ENCODE data around the gene FAM200B. TPM values are rescaled to one million over a fixed set of nuclear protein-coding genes. Genes with fewer than 3 reads are reported as not detected.

The FAM200B gene
- total RNA-seq, 2 experiments from 2014 or later, result 9.8 to 13.3 TPM

GRCh38 chr4:15668566-15669435 is 12.8 kb upstream of the FAM200B start:
- H3K9me3 Mint-ChIP-seq (ENCODE audit: low read depth), result no peaks in the 10 kb centered on the region
- DNase-seq, result no peak
- ChIA-PET POLR2A (interaction anchor here (0.6 kb wide), 1 partner anchor 10 kb away, joined by 5 read pairs; no protein-coding TSS in a partner anchor), CTCF (no interaction called here)
- no peaks in the 10 kb centered on the region for H3K27me3 Mint-ChIP-seq
- H3K4me3 Mint-ChIP-seq, result no peak overlapping the region
- no peak for ATAC-seq
- no peak overlapping the region for H3K27ac Mint-ChIP-seq
- intact Hi-C loops (cut with DNase I, micrococcal nuclease), result no loop called here
- peaks cover 13% of the 10 kb centered on the region for H3K36me3 Mint-ChIP-seq (ENCODE audit: low read depth)
- H3K4me1 Mint-ChIP-seq, result peaks cover 7% of the 10 kb centered on the region

DNA sequence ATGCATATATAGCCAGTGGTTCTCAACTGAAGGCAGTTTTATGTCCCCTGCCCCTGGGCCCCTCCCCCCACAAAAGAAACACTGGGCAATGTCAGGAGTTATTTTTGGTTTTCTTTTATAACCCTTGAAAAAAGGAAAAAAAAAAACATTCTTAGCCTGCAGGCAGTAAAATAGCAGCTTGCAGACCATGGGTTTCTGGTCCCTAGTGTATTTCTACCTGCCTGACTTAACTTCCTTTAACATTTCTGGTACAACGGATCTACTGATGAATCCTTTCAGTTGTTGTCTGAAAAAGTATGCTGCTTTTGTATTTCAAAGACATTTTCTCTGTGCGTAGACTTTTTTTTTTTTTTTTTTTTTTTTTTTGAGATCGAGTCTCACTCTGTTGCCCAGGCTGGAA is 11.1 kb upstream of the FAM200B start:
- no peak for ATAC-seq
- peaks cover 13% of the 10 kb centered on the region for H3K36me3 Mint-ChIP-seq (ENCODE audit: low read depth)
- no peaks in the 10 kb centered on the region for H3K27me3 Mint-ChIP-seq
- intact Hi-C loops (cut with DNase I, micrococcal nuclease), result no loop called here
- ChIA-PET POLR2A (no interaction called here), CTCF (interaction anchor here (0.7 to 1.4 kb wide), 3 partner anchors 16 to 122 kb away, joined by 3 to 6 read pairs (median 3); no protein-coding TSS in a partner anchor)
- no peak for DNase-seq
- H3K4me3 Mint-ChIP-seq, result no peak overlapping the region
- H3K27ac Mint-ChIP-seq, result no peak overlapping the region
- peaks cover 4% of the 10 kb centered on the region for H3K4me1 Mint-ChIP-seq
- no peaks in the 10 kb centered on the region for H3K9me3 Mint-ChIP-seq (ENCODE audit: low read depth)

DNA sequence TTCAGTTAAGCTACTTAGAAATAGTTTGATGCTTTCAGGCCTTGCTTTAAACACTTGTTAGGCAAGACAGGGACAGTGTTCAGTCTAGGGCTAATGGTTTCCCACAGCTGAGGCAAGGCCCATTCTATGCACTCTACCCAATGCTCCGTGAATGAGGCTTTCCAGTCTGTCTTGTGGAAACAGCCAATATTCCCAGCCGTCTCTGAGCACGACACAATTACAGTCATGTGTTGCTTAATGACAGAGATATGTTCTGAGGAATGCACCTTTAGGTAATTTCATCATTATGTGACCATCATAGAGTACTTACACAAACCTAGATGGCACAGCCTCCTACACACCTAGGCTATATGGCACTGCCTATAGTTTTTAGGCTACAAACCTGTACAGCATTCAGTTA is 9.5 kb upstream of the FAM200B start:
- Mint-ChIP-seq H3K4me1 (no peaks in the 10 kb centered on the region), H3K27me3 (no peaks in the 10 kb centered on the region), H3K4me3 (no peak overlapping the region), H3K36me3 (ENCODE audit: low read depth) (peaks cover 3% of the 10 kb centered on the region), H3K9me3 (ENCODE audit: low read depth) (no peaks in the 10 kb centered on the region), H3K27ac (no peak overlapping the region)
- DNase-seq (no peak), ATAC-seq (no peak)
- POLR2A ChIA-PET, result no interaction called here
- CTCF ChIA-PET, result no interaction called here
- intact Hi-C loops (cut with DNase I, micrococcal nuclease), result no loop called here

GRCh38 chr4:15673337-15673736 is 8.3 kb upstream of the FAM200B start:
- ATAC-seq, result no peak
- CTCF ChIA-PET, result interaction anchor here (0.6 to 1.3 kb wide), 5 partner anchors 8 to 47 kb away, joined by 3 to 4 read pairs (median 3); partner anchors contain the start of gene FAM200B
- intact Hi-C loops (cut with DNase I, micrococcal nuclease), result no loop called here
- Mint-ChIP-seq H3K4me3 (no peak overlapping the region), H3K9me3 (ENCODE audit: low read depth) (no peaks in the 10 kb centered on the region), H3K4me1 (peaks cover 5% of the 10 kb centered on the region), H3K27me3 (no peaks in the 10 kb centered on the region), H3K27ac (no peak overlapping the region), H3K36me3 (ENCODE audit: low read depth) (peaks cover 3% of the 10 kb centered on the region)
- DNase-seq, result no peak
- POLR2A ChIA-PET, result interaction anchor here (0.7 kb wide), 1 partner anchor 32 kb away, joined by 6 read pairs; no protein-coding TSS in a partner anchor

DNA sequence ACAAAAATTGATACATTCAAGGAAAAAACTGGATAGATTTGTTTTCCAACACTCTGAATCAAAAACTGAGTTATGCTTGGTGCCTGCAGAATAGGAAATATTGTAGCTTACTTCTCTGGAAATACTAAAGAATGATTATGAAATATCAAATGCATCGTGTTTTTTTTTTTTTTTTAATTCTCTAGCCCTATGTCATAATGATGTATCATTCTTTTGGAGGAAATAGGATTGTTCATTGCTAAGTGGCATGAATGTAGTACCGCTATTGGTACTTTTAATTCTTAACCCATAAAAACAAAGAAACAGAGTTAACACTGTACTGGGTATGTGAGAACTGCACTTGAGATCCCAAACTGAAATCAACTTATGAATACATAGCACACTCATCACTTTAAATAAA is 7.6 kb upstream of the FAM200B start:
- Mint-ChIP-seq H3K4me3 (no peak overlapping the region), H3K4me1 (peaks cover 6% of the 10 kb centered on the region), H3K27me3 (no peaks in the 10 kb centered on the region), H3K27ac (no peak overlapping the region), H3K36me3 (ENCODE audit: low read depth) (peaks cover 3% of the 10 kb centered on the region), H3K9me3 (ENCODE audit: low read depth) (no peaks in the 10 kb centered on the region)
- POLR2A ChIA-PET, result interaction anchor here (0.7 kb wide), 1 partner anchor 33 kb away, joined by 6 read pairs; no protein-coding TSS in a partner anchor
- intact Hi-C loops (cut with DNase I, micrococcal nuclease), result no loop called here
- DNase-seq, result no peak
- CTCF ChIA-PET, result interaction anchor here (0.6 to 1.1 kb wide), 3 partner anchors 10 to 21 kb away, joined by 3 to 4 read pairs (median 3); no protein-coding TSS in a partner anchor
- no peak for ATAC-seq

- H3K9me3 Mint-ChIP-seq (ENCODE audit: low read depth), result no peaks in the 10 kb centered on the region
- POLR2A ChIA-PET, result no interaction called here
These were observed 6.7 kb upstream of the FAM200B start for GRCh38 chr4:15674926-15675325.

GRCh38 chr4:15675356-15675755 is 6.3 kb upstream of the FAM200B start:
- Mint-ChIP-seq H3K27me3 (no peaks in the 10 kb centered on the region), H3K36me3 (ENCODE audit: low read depth) (peaks cover 10% of the 10 kb centered on the region), H3K9me3 (ENCODE audit: low read depth) (no peaks in the 10 kb centered on the region), H3K27ac (no peak overlapping the region), H3K4me1 (peaks cover 14% of the 10 kb centered on the region), H3K4me3 (no peak overlapping the region)
- ChIA-PET CTCF (interaction anchor here (0.6 to 1.8 kb wide), 7 partner anchors 12 to 448 kb away, joined by 3 to 5 read pairs (median 3); no protein-coding TSS in a partner anchor), POLR2A (interaction anchor here (0.6 kb wide), 1 partner anchor 81 kb away, joined by 7 read pairs; no protein-coding TSS in a partner anchor)
- DNase-seq (peak; percentile 11), ATAC-seq (no peak)
- intact Hi-C loops (cut with DNase I, micrococcal nuclease), result no loop called here

More at GRCh38 chr4:15674926-15675325, 6.7 kb upstream of the FAM200B start:
- intact Hi-C loops (cut with DNase I, micrococcal nuclease), result no loop called here
- Mint-ChIP-seq H3K27me3 (no peaks in the 10 kb centered on the region), H3K27ac (no peak overlapping the region), H3K4me3 (no peak overlapping the region), H3K4me1 (peaks cover 11% of the 10 kb centered on the region), H3K36me3 (ENCODE audit: low read depth) (peaks cover 7% of the 10 kb centered on the region)
- ATAC-seq (no peak), DNase-seq (no peak)
- CTCF ChIA-PET, result interaction anchor here (1.1 to 1.8 kb wide), 4 partner anchors 12 to 24 kb away, joined by 3 to 5 read pairs (median 4); no protein-coding TSS in a partner anchor

DNA sequence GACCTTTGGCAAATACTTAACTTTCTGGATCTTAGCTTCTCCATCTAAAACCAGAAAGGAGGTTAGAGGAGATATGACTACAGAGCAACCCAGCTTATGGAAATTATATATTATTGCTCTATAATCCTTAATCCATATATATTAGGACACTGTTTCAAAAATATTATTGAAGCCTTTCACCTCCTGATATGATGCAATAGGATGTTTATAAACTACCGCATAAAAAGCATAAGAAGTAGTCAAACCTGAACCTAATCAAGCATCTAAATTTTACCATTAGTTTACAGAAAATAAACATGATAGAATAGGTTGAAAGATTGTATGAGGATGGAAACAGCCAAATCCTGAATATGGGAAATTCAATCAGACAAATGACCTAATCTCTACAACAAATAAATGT is 5.6 kb upstream of the FAM200B start:
- intact Hi-C loops (cut with DNase I, micrococcal nuclease), result no loop called here
- DNase-seq, result no peak
- Mint-ChIP-seq H3K27me3 (no peaks in the 10 kb centered on the region), H3K27ac (no peak overlapping the region), H3K9me3 (ENCODE audit: low read depth) (no peaks in the 10 kb centered on the region), H3K36me3 (ENCODE audit: low read depth) (peaks cover 10% of the 10 kb centered on the region), H3K4me1 (peaks cover 14% of the 10 kb centered on the region), H3K4me3 (no peak overlapping the region)
- ATAC-seq, result no peak
- ChIA-PET POLR2A (interaction anchor here (0.6 kb wide), 1 partner anchor 80 kb away, joined by 7 read pairs; no protein-coding TSS in a partner anchor), CTCF (interaction anchor here (0.6 to 1.8 kb wide), 8 partner anchors 13 to 449 kb away, joined by 3 to 5 read pairs (median 3); no protein-coding TSS in a partner anchor)

DNA sequence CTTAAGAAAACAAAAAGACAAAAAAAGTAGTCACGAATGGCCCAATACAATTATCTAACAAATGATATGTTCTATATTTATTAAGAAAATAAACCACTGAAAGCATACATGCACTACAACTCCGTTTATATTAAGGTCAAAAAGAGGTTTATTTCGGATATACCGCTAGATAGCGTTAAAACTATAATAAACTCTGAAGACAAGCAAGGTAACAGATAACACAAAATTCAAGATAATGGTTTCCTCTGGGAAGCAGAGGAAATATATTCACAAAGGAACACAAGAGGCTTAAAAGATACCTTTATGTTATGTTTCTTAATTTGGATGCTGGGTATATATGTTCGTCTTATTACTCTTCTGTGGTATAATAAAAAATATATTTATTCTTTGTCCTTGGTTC is 4.7 kb upstream of the FAM200B start:
- ChIA-PET CTCF (interaction anchor here (0.9 to 1.4 kb wide), 2 partner anchors 15 to 16 kb away, joined by 3 read pairs; no protein-coding TSS in a partner anchor), POLR2A (no interaction called here)
- H3K36me3 Mint-ChIP-seq (ENCODE audit: low read depth), result peaks cover 12% of the 10 kb centered on the region
- intact Hi-C loops (cut with DNase I, micrococcal nuclease), result no loop called here
- H3K27ac Mint-ChIP-seq, result no peak overlapping the region
- DNase-seq (no peak), ATAC-seq (no peak)
- no peaks in the 10 kb centered on the region for H3K27me3 Mint-ChIP-seq
- no peak overlapping the region for H3K4me3 Mint-ChIP-seq
- no peaks in the 10 kb centered on the region for H3K9me3 Mint-ChIP-seq (ENCODE audit: low read depth)
- H3K4me1 Mint-ChIP-seq, result peaks cover 14% of the 10 kb centered on the region

DNA sequence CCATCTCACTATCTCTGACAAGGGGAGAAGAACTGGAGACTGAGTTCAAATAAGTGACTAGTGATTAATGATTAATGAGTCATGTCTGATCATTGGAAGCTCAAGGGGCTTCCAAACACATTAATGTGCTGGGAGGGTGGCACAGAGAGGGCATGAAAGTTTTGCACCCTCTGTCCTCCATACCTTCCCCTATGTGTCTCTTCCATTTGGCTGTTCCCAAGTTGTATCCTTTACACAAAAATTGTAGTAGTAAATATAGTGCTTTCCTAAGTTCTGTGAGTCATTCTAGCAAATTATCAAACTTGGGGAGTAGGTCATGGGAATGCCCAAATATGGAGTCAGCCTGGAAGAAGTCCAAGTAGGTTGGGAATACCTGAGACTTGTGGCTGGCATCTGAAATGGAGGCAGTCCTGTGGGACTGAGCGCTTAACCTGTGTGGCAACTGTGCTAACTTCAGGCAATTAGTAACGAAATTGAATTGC is 4.1 kb upstream of the FAM200B start:
- POLR2A ChIA-PET, result no interaction called here
- Mint-ChIP-seq H3K36me3 (ENCODE audit: low read depth) (peaks cover 14% of the 10 kb centered on the region), H3K4me1 (peaks cover 19% of the 10 kb centered on the region), H3K4me3 (no peak overlapping the region), H3K9me3 (ENCODE audit: low read depth) (no peaks in the 10 kb centered on the region), H3K27me3 (no peaks in the 10 kb centered on the region), H3K27ac (no peak overlapping the region)
- DNase-seq (no peak), ATAC-seq (no peak)
- CTCF ChIA-PET, result interaction anchor here (0.9 to 1.6 kb wide), 2 partner anchors 16 to 25 kb away, joined by 3 to 5 read pairs; no protein-coding TSS in a partner anchor
- intact Hi-C loops (cut with DNase I, micrococcal nuclease), result no loop called here

DNA sequence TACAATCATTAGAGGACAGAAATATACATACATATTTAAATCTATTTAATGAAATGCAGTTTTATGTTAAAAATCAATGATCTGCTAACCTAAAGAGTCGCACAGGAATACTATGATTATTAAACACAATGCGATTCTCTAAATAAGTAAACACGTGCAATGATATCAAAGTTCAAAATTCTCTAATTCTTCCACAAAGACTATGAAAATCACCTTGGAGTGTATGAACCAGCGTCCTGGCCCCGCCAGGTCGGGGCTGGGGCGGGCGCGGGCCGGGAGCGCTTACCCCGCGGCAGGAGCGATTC is 608 bp upstream of the FAM200B start:
- ATAC-seq, result no peak
- peaks cover 39% of the 10 kb centered on the region for H3K4me1 Mint-ChIP-seq
- intact Hi-C loops (cut with DNase I, micrococcal nuclease), result loop anchor here (1.0 to 10.0 kb wide), 7 partner anchors 26 to 1654 kb away; partner anchors contain the start of genes CD38 (in 2 of the 2), FBXL5 (in 2 of the 2), CPEB2 (in 1 of the 2) and TAPT1 (in 1 of the 2)

More for the DNA sequence above, 608 bp upstream of the FAM200B start:
- DNase-seq, result no peak
- Mint-ChIP-seq H3K27me3 (no peaks in the 10 kb centered on the region), H3K4me3 (peak overlapping the region; percentile 98), H3K9me3 (ENCODE audit: low read depth) (no peaks in the 10 kb centered on the region), H3K27ac (peak overlapping the region; percentile 96), H3K36me3 (ENCODE audit: low read depth) (peaks cover 22% of the 10 kb centered on the region)
- ChIA-PET POLR2A (interaction anchor here (0.5 to 0.7 kb wide), 4 partner anchors 21 to 264 kb away, joined by 5 to 8 read pairs (median 6); no protein-coding TSS in a partner anchor), CTCF (interaction anchor here (1.0 to 2.4 kb wide), 5 partner anchors 8 to 124 kb away, joined by 3 to 11 read pairs (median 5); partner anchors contain the start of gene FBXL5)
